GM19193 (cell line): ENCODE results near the gene LRRC26.

Source experiments
- POLR2A ChIP-seq: IDR thresholded peaks from 4 replicates; pipeline ENCODE4 v1.6.1; 2011; ENCODE audit not compliant: insufficient read depth, insufficient read length; ENCODE audit errors: extremely low read depth

LRRC26 gene

GRCh38 chr9:137167747-137168572, 1.9 kb downstream of the LRRC26 start:
- no peak for TF ChIP-seq POLR2A

GRCh38 chr9:137167277-137167746, 2.5 kb downstream of the LRRC26 start:
- TF ChIP-seq POLR2A, result no peak

GRCh38 chr9:137166380-137167229, 3.2 kb downstream of the LRRC26 start:
- TF ChIP-seq POLR2A, result no peak

GRCh38 chr9:137165250-137165836, 4.5 kb downstream of the LRRC26 start:
- no peak for TF ChIP-seq POLR2A

GRCh38 chr9:137164370-137165249, 5.2 kb downstream of the LRRC26 start:
- no peak for TF ChIP-seq POLR2A

- TF ChIP-seq POLR2A, result no peak
These were observed 6.0 kb downstream of the LRRC26 start for GRCh38 chr9:137163805-137164204.

GRCh38 chr9:137163365-137163715, 6.5 kb downstream of the LRRC26 start:
- no peak for TF ChIP-seq POLR2A

GRCh38 chr9:137162505-137163364, 7.1 kb downstream of the LRRC26 start:
- no peak for TF ChIP-seq POLR2A

- TF ChIP-seq POLR2A, result no peak
These were observed 8.0 kb downstream of the LRRC26 start for GRCh38 chr9:137161558-137162486.

GRCh38 chr9:137160716-137161557, 8.9 kb downstream of the LRRC26 start:
- no peak for TF ChIP-seq POLR2A

GRCh38 chr9:137160054-137160425, 9.8 kb downstream of the LRRC26 start:
- TF ChIP-seq POLR2A, result no peak
